T-helper 22 cell (primary cell): ENCODE results near the gene ADIPOR2.
"Not testable (repeated sequence)": the region's sequence is repeated elsewhere in the genome, so short reads cannot be mapped to it uniquely, and the experiment has no call there.

Experiments
- DNase-seq: peaks from one replicate; pipeline ENCODE4 v3.0.0-alpha.2; 2020; ENCODE audit warnings: low read depth

The ADIPOR2 gene

GRCh38 chr12:1665366-1665765 is 25.5 kb upstream of the ADIPOR2 start:
- DNase-seq: no peak

- no peak for DNase-seq
Measured at GRCh38 chr12:1666215-1666614, 24.7 kb upstream of the ADIPOR2 start.

- no peak for DNase-seq
Measured at GRCh38 chr12:1666685-1667162, 24.1 kb upstream of the ADIPOR2 start.

GRCh38 chr12:1668833-1669543 is 21.9 kb upstream of the ADIPOR2 start:
- DNase-seq: no peak

- DNase-seq: no peak
Measured at GRCh38 chr12:1670358-1671268, 20.3 kb upstream of the ADIPOR2 start.

- DNase-seq: no peak
Measured at GRCh38 chr12:1676043-1676442, 14.8 kb upstream of the ADIPOR2 start.

GRCh38 chr12:1680804-1681492 is 9.9 kb upstream of the ADIPOR2 start:
- DNase-seq: no peak

GRCh38 chr12:1681493-1681807 is 9.4 kb upstream of the ADIPOR2 start:
- no peak for DNase-seq

- no peak for DNase-seq
Measured at GRCh38 chr12:1688086-1688710, 2.7 kb upstream of the ADIPOR2 start.

GRCh38 chr12:1691123-1692007 is 495 bp downstream of the ADIPOR2 start:
- DNase-seq: no peak

- no peak for DNase-seq
Measured at GRCh38 chr12:1692226-1692625, 1.4 kb downstream of the ADIPOR2 start.

- no peak for DNase-seq
Measured at GRCh38 chr12:1692895-1693610, 2.2 kb downstream of the ADIPOR2 start.

GRCh38 chr12:1695097-1695496 is 4.2 kb downstream of the ADIPOR2 start:
- DNase-seq: not testable (repeated sequence)

GRCh38 chr12:1695886-1696670 is 5.2 kb downstream of the ADIPOR2 start:
- DNase-seq: no peak

GRCh38 chr12:1696800-1697199 is 5.9 kb downstream of the ADIPOR2 start:
- no peak for DNase-seq

GRCh38 chr12:1697271-1697670 is 6.4 kb downstream of the ADIPOR2 start:
- DNase-seq: no peak

- no peak for DNase-seq
Measured at GRCh38 chr12:1698720-1699119, 7.8 kb downstream of the ADIPOR2 start.

GRCh38 chr12:1702713-1703112 is 11.8 kb downstream of the ADIPOR2 start:
- DNase-seq: no peak
